Measurements from ENCODE around the gene C10orf95. TPM values are rescaled to one million over a fixed set of nuclear protein-coding genes. Genes with fewer than 3 reads are reported as not detected.

Gene C10orf95
- total and polyA plus RNA-seq, 2 of the 13 experiments (the other 11 are each of a cell fraction or from before 2014, with no cell fraction given): 0.05 to 0.07 TPM

DNA sequence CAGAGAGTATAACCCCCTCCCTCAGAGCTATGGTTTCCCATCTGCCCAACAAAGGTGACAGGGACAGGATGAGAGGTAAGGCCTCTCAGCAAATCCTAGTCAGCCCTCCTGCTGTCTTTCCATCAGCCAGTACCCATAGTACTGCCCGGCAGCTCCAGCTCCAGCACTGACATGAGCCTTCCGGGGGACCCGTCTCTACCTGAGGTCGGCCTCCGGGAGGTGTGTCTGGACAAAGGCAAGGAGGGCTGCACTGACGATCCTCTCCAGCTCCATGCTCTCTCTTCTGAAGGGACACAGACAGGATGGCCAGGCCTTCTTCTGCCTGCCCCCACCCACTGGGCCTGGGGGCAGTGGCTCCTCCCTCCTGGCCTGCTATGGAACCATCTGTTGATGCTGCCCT lies 26.4 kb downstream of the C10orf95 start (continued):
- TF ChIP-seq ZHX2 (IDR thresholded peaks at IDR 0.05; ENCODE audit: low read depth) (no peak), ZHX2 (CRISPR knock-in tag; IDR thresholded peaks at IDR 0.05; ENCODE audit: borderline replicate concordance) (no peak)
- TF ChIP-seq, protein P1, sequence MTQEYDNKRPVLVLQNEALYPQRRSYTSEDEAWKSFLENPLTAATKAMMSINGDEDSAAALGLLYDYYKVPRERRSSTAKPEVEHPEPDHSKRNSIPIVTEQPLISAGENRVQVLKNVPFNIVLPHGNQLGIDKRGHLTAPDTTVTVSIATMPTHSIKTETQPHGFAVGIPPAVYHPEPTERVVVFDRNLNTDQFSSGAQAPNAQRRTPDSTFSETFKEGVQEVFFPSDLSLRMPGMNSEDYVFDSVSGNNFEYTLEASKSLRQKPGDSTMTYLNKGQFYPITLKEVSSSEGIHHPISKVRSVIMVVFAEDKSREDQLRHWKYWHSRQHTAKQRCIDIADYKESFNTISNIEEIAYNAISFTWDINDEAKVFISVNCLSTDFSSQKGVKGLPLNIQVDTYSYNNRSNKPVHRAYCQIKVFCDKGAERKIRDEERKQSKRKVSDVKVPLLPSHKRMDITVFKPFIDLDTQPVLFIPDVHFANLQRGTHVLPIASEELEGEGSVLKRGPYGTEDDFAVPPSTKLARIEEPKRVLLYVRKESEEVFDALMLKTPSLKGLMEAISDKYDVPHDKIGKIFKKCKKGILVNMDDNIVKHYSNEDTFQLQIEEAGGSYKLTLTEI (CRISPR knock-in tag; conservative IDR thresholded peaks at IDR 0.05): no peak

- no peaks in the 10 kb centered on the region for H4K20me1 ChIP-seq (ENCODE audit: insufficient read depth, low read length)
- no peak for DNase-seq (ENCODE audit: low spot score)
- WGBS (ENCODE audit: low lambda C conversion rate): 80% methylated on average over 8 of the region's 9 CpGs
- ATAC-seq: no peak
- H3K4me2 ChIP-seq (ENCODE audit: low read depth, low read length): no peak overlapping the region
- no peaks in the 10 kb centered on the region for H3K27me3 ChIP-seq (ENCODE audit: control insufficient read depth in 1 of 2, insufficient read depth in 2 of 2, low read length in 2 of 2)
- no TSS peak for BruUV-seq (replicated peaks)
- H3K36me3 ChIP-seq (replicated peaks in 1 of 2; ENCODE audit: control insufficient read depth in 1 of 2, insufficient read depth in 2 of 2, low read length in 2 of 2): peaks cover 1 to 14% of the 10 kb centered on the region in 2 experiments; a peak in 3 of 5 replicates
- ChIA-PET POLR2A (interaction anchor here (5.3 kb wide), 1 partner anchor 10 kb away, joined by 135 read pairs; the partner anchor contains the start of gene CUEDC2), CTCF (ENCODE audit: low intra/inter-chr PET ratio, low total read pairs) (no interaction called here)
- no peak overlapping the region for H2AFZ ChIP-seq (ENCODE audit: low read length)
- H3K9ac ChIP-seq (ENCODE audit: insufficient read depth, low read depth, low read length): no peak overlapping the region
- no peak overlapping the region for H3K4me3 ChIP-seq (replicated peaks in 1 of 3; ENCODE audit: insufficient read depth in 1 of 3, low read depth in 2 of 3, low read length in 3 of 3)
- H3K9me3 ChIP-seq (ENCODE audit: low read length): no peaks in the 10 kb centered on the region
- intact Hi-C loops (cut with micrococcal nuclease; ENCODE audit: unreplicated experiment): loop anchor here (5.0 kb wide), 1 partner anchor 53 kb away; no protein-coding TSS in a partner anchor
- in situ Hi-C loops (cut with HindIII; ENCODE audit: extremely low pct_ligation_motif_present, low pct_unique_long_range_greater_than_20kb): loop anchor here (5.0 kb wide), 1 partner anchor 38 kb away; no protein-coding TSS in a partner anchor
- no peak for TF ChIP-seq JUNB (CRISPR knock-in tag; IDR thresholded peaks at IDR 0.05; ENCODE audit: borderline replicate concordance)
- no peak for TF ChIP-seq ZNF225 (CRISPR knock-in tag; IDR thresholded peaks at IDR 0.05)
- TF ChIP-seq, protein P2, sequence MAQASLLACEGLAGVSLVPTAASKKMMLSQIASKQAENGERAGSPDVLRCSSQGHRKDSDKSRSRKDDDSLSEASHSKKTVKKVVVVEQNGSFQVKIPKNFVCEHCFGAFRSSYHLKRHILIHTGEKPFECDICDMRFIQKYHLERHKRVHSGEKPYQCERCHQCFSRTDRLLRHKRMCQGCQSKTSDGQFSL (CRISPR knock-in tag; IDR thresholded peaks at IDR 0.05): no peak
- no peak for TF ChIP-seq ZBTB3 (CRISPR knock-in tag; IDR thresholded peaks at IDR 0.05; ENCODE audit: borderline replicate concordance, low read depth)
- TF ChIP-seq, protein P3, sequence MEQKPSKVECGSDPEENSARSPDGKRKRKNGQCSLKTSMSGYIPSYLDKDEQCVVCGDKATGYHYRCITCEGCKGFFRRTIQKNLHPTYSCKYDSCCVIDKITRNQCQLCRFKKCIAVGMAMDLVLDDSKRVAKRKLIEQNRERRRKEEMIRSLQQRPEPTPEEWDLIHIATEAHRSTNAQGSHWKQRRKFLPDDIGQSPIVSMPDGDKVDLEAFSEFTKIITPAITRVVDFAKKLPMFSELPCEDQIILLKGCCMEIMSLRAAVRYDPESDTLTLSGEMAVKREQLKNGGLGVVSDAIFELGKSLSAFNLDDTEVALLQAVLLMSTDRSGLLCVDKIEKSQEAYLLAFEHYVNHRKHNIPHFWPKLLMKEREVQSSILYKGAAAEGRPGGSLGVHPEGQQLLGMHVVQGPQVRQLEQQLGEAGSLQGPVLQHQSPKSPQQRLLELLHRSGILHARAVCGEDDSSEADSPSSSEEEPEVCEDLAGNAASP (CRISPR knock-in tag; IDR thresholded peaks at IDR 0.05; ENCODE audit: borderline replicate concordance): no peak
- H3K27ac ChIP-seq (ENCODE audit: extremely low read length, insufficient read depth, low read length): no peak overlapping the region
- no peaks in the 10 kb centered on the region for H3K79me2 ChIP-seq (ENCODE audit: insufficient read depth, low read length)
- H3K4me1 ChIP-seq (ENCODE audit: insufficient read depth, low read length): peaks cover 20% of the 10 kb centered on the region
- no peak for FAIRE-seq
These were observed 27.2 kb downstream of the C10orf95 start for GRCh38 chr10:102424145-102424544.
